ENCODE data around the gene HOMEZ. TPM values are rescaled to one million over a fixed set of nuclear protein-coding genes. Genes with fewer than 3 reads are reported as not detected.

The HOMEZ gene
- total RNA-seq, 1 experiment from 2014 or later, result 0.76 TPM

DNA sequence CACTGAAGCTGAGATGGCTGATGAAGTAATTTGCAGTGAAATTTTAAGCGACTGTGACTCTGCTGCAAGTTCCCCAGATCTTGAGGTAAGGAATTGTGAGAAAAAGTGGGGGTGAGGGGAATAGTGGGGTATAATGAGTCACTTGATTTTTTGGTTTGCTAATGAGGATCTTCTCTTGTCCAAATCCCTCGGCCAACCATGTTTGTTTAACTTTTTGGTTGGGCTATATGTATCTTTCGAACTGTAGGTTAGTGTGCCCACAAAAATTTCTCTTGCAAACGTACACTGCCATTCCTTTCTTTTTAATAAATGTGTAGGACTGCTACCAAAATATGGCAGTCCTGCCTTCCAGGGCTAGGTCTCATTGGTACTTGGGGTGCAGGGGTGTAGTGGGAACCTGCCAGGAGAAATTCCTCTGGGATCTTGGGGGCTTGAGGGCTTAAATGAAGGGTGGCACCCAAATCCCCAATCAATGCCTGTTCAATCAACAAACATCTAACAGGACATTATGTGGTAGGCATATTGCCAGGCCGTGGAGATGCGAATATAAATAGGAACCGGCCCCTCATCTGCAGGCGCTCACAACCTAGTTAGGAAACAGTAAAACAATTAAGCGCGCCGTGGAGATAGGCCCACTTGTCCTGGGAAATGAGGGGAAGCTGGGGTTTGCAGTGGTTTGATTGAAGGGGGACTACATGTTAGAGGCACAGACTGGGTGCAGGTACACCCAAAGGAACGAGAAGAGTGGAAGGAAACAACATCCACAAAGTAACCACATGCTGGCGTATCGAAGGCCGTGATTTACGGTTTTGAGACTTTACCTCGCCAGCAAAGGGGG is 34.0 kb upstream of the HOMEZ start:
- Histone ChIP-seq H3K9me3 (no peaks in the 10 kb centered on the region), H3K36me3 (peaks cover 33% of the 10 kb centered on the region), H3K27me3 (no peaks in the 10 kb centered on the region), H3K4me3 (peak overlapping the region; percentile 46)
- DNase-seq, result no peak

DNA sequence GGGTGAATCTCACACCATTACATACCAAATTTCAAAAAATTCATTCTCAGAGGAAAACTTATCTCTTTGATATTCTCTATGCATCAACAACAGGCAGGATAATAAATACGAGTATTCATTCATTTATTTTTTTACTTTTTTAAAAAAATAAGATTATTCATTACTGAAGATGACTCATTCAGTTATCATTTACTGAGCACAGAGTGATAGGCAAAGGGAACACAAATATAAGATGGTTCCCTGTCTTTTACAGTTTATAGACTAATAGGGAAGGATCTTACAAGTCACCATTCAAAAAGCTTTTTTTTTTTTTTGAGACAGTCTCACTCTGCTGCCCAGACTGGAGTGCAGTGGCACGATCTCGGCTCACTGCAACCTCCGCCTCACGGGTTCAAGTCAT is 30.4 kb upstream of the HOMEZ start:
- Histone ChIP-seq H3K27me3 (no peaks in the 10 kb centered on the region), H3K4me3 (no peak overlapping the region), H3K9me3 (no peaks in the 10 kb centered on the region), H3K36me3 (peaks cover 7% of the 10 kb centered on the region)
- DNase-seq, result no peak

DNA sequence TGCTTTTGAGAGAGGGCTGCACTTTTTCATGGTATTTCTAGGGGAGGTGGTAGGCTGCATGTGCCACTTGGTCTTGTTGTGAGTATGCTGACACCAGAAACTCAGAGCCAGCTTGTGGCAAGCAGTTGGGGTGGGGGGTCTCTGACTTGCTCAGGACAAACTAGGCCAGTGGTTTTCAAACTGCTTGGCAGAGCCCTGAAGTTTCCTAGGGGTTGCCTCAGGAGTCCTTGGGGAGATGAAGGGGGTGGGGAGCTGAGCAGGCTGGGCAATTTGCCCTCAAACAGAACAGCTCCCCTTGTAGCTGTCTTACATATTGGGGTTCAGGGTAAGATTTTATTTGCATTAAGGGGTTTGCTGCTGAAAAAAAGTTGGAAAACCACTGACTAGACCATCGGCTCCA is 24.6 kb upstream of the HOMEZ start:
- Histone ChIP-seq H3K36me3 (peaks cover 16% of the 10 kb centered on the region), H3K27me3 (no peaks in the 10 kb centered on the region), H3K4me3 (no peak overlapping the region), H3K9me3 (no peaks in the 10 kb centered on the region)
- no peak for DNase-seq

GRCh38 chr14:23308721-23309445 is 23.0 kb upstream of the HOMEZ start:
- no peaks in the 10 kb centered on the region for H3K27me3 ChIP-seq
- H3K36me3 ChIP-seq, result peaks cover 16% of the 10 kb centered on the region
- no peak for DNase-seq
- H3K9me3 ChIP-seq, result no peaks in the 10 kb centered on the region
- H3K4me3 ChIP-seq, result no peak overlapping the region

GRCh38 chr14:23307687-23308644 is 22.0 kb upstream of the HOMEZ start:
- Histone ChIP-seq H3K36me3 (peaks cover 14% of the 10 kb centered on the region), H3K9me3 (no peaks in the 10 kb centered on the region), H3K4me3 (peak overlapping the region; percentile 92), H3K27me3 (no peaks in the 10 kb centered on the region)
- DNase-seq, result peak; percentile 9

DNA sequence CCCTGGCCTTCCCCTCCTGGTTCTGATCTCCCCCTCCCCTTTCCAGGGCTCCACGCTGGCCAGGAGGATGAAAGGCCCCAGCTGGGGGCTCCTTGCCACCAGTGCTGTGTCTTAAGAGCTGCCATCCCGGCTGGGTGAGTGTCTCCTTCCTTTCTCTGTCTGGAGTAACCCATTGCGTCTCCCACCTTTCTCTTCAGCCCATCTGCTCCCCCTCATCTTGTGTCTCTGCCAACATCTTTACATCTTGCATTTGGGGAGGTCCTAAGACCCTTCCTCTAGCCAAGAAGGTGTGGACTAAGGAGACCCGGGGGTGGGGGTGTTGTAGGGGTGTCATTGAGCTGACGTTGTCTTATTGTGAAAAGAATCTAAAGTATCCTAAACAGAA is 21.2 kb upstream of the HOMEZ start:
- DNase-seq, result no peak
- H3K27me3 ChIP-seq, result no peaks in the 10 kb centered on the region

GRCh38 chr14:23306412-23307145 is 20.6 kb upstream of the HOMEZ start, which contains the start of gene BCL2L2:
Gene BCL2L2 (plus strand): TSS chr14:23306833. CDS start chr14:23307768, 935 bp downstream.
- Histone ChIP-seq H3K36me3 (peaks cover 14% of the 10 kb centered on the region), H3K27me3 (no peaks in the 10 kb centered on the region), H3K9me3 (no peaks in the 10 kb centered on the region), H3K4me3 (peak within 1 kb of the TSS; percentile 92)
- peak; percentile 91 for DNase-seq

More for the DNA sequence above, 21.2 kb upstream of the HOMEZ start:
- H3K9me3 ChIP-seq, result no peaks in the 10 kb centered on the region
- peak overlapping the region; percentile 92 for H3K4me3 ChIP-seq
- H3K36me3 ChIP-seq, result peaks cover 14% of the 10 kb centered on the region

DNA sequence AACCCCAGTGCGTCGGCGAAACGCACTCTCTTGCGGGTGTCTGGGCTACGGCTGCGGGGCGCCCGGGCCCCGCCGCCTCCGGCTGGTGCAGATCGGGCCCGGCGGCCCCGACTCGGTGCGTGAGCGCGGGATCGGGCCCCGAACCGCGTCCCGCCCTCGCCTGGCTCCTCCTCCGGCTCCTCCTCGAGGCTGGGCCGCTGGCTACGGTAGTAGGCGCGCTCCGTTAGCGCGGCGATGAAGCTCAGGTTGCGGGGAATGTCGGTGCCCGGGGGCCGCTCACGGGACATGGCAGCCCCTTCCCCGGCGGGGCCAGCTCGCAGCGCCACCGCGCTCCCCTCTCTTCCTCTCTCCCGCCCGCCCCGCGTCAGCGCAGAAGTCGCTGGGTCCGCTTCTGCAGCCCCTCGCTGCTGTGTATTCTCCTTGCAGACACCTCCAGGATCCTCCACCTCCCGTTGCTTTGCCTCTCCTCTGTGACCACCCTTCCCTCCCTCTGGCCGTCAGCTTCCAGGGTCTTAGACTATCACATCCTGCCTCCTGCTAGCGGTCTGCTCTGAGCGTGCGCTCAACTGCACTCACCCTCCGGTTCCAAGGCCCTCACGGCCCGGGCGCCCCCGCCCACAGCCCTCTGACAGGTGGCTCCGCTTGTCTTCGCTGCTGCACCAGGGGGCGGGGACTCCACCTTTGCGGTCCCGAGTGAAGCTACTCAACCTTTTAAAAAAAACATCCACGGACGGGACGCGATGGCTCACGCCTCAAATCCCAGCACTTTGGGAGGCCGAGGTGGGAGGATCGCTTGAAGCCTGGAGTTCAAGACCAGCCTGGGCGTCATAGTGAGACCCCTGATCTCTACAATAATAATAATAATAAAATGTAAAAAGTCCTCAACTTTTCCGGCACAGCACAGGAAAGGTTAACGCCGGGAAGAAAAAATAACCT is 16.6 kb upstream of the HOMEZ start, which contains the start of gene PPP1R3E:
Gene PPP1R3E, minus strand, starts transcription at position 570 of the 936 bp plus-strand sequence. Its CDS starts 283 bp downstream, at position 287.
- DNase-seq, result peak; percentile 63
- Histone ChIP-seq H3K36me3 (peaks cover 4% of the 10 kb centered on the region; the same call in 1 of the 2 replicates), H3K27me3 (no peaks in the 10 kb centered on the region), H3K4me3 (peak within 1 kb of the TSS; percentile 66), H3K9me3 (no peaks in the 10 kb centered on the region)

DNA sequence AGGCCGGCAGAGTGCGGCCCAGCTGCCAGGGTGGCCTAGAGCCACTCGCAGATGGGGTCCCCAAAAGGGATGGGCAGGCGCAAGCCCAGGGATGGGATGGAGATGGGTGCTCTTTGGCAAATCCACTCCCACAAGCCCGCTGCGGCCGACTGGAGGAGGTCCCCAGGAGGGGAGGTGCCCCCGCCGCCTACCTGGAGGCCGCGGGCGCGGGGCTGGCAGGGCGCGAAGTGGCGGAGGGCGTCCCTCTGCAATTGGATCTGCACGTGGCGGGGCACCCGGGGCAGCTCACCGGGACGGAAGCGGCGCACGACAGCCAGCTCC is 16.0 kb upstream of the HOMEZ start:
- Histone ChIP-seq H3K4me3 (peak overlapping the region; percentile 66), H3K36me3 (peaks cover 1% of the 10 kb centered on the region; the same call in 1 of the 2 replicates), H3K9me3 (no peaks in the 10 kb centered on the region), H3K27me3 (no peaks in the 10 kb centered on the region)
- no peak for DNase-seq

- Histone ChIP-seq H3K36me3 (no peaks in the 10 kb centered on the region; the same call in 1 of the 2 replicates), H3K4me3 (peak overlapping the region; percentile 78), H3K9me3 (no peaks in the 10 kb centered on the region), H3K27me3 (no peaks in the 10 kb centered on the region)
- peak; percentile 95 for DNase-seq
Measured at GRCh38 chr14:23301288-23301968, 15.5 kb upstream of the HOMEZ start.

- Histone ChIP-seq H3K36me3 (no peaks in the 10 kb centered on the region; the same call in 1 of the 2 replicates), H3K9me3 (no peaks in the 10 kb centered on the region), H3K4me3 (peak overlapping the region; percentile 78), H3K27me3 (no peaks in the 10 kb centered on the region)
- DNase-seq, result no peak
Measured at GRCh38 chr14:23300687-23301223, 14.8 kb upstream of the HOMEZ start.

- no peaks in the 10 kb centered on the region for H3K9me3 ChIP-seq
- no peaks in the 10 kb centered on the region; the same call in 1 of the 2 replicates for H3K36me3 ChIP-seq
- DNase-seq, result no peak
- H3K27me3 ChIP-seq, result no peaks in the 10 kb centered on the region
- H3K4me3 ChIP-seq, result peak overlapping the region; percentile 78
Measured at GRCh38 chr14:23299986-23300686, 14.2 kb upstream of the HOMEZ start.

DNA sequence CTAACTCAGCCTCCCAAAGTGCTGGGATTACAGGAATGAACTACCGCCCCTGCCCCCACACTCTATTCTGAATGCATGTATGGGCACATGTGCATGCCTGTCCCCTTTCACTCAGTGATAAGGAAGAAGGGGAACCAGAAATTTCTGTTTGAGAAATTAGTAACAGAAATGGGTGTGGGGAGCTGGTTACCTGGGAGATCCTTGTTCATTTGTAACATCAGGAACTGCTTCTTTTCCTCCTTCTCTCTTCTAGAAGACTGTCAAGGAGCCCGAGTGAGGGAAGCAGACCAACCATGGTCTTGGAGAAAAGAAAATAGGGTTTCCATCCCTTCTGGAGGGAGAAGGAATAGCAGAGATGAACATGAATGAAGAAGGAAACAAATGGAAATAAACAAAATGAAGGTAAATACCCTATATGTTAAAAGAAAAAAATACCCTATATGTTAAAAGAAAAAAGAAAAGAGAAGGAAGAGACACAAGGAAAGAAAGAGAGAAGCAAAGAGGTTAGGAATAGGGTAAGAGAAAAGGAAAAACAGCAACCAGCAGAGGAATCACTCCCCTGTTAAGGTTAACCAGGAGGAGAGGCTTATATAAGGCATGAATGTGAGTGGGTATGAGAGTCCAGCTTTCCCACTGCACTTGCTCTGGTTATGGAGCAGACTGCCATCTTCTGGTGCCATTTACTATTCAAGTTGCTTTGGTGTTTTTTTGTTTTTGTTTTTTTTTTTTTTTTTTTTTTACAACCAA is 13.5 kb upstream of the HOMEZ start:
- DNase-seq, result no peak
- no peak overlapping the region for H3K4me3 ChIP-seq

More for the DNA sequence above, 13.5 kb upstream of the HOMEZ start:
- no peaks in the 10 kb centered on the region for H3K27me3 ChIP-seq
- H3K36me3 ChIP-seq, result no peaks in the 10 kb centered on the region; the same call in 1 of the 2 replicates
- H3K9me3 ChIP-seq, result no peaks in the 10 kb centered on the region

All from MG63 (cell line).